GM18511 (cell line): Measurements from ENCODE around the gene ACTN4.

ENCODE experiments used
- ATAC-seq: cut with Tn5 transposase; IDR thresholded peaks from one replicate; pipeline ENCODE4 v1.9.1; 2021; ENCODE audit warnings: mild to moderate bottlenecking, moderate library complexity; ENCODE audit not compliant: unreplicated experiment

Gene ACTN4

DNA sequence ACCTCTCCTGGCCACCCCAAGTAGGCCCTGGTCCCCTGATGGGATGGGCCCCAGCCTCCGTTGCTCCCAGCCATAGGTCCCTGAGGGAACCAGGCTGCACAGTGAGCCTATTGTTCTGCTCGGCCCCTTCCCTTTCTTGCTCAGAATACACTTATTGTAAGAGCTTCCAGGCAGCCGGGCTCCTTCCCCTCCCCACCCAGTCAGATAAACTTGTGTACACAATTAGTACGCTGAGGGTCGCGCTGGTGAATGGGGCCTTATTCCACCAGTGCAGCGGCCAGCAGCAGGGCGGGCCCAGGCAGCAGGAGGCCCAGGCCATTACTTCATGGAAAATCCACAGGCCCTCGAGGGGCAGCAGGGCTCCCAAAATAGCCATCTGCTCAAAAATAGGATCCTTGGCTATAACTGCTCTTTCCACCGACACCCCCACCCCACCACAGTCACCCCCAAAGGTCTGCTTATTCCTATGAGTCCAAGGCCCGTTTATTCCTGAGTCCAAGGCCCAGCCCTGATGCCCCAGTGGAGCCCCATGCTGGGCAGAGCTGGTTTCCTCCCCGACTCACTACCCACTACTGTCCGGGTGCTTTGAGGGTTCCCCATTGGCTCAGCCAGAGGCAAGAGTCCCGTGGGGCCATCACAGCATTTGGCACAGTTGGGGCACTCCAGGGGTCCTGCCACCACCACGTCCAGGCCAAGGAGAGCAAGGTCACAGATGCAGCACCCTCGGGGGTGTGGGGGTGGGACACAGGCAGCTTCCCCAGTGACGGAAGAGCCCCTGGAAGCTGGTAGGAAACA lies 74.7 kb downstream of the ACTN4 start:
- no peak for ATAC-seq

DNA sequence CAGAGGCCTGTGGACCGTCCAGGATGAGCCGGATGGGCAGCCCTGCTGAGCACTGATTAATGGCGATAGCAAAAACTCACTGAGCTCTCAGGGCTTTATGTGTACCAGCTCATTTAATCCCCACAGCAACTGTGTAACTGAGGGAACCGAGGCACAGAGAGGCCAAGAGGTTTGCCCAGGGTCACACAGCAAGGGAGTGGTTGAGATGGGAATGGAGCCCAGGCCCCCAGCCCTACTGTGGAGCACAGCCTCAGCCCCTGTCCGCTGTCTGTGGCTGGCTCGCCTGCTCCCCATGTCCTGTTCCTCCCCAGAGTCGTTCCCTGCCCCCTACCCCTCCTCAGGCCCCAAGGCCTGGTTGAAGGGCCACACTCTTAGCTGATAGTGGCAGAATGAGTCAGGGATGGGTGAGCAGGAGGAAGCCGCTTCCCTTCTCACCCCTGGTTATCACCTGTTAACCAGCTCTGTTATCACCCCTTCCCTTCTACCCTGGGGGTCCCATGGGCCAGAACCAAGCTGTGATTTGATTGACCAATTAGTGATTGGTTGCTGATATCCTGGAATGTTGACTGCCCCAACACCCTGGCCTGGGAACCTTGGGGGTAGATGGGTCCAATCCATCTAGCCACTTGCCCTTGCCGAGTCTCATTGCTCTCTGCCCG lies 75.6 kb downstream of the ACTN4 start:
- ATAC-seq = no peak

DNA sequence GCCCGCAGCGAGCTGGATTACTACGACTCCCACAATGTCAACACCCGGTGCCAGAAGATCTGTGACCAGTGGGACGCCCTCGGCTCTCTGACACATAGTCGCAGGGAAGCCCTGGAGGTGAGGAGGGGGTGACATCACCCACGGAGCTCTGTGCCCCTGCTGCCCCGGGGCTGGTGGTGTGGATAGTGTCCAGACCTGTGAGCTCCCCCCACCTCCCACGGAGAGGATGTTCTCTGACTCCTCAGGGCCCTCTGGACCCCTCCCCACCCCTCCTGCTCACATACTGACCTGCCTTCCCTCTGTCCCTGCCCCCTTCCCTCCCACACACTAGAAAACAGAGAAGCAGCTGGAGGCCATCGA lies 76.1 kb downstream of the ACTN4 start:
- ATAC-seq = no peak

DNA sequence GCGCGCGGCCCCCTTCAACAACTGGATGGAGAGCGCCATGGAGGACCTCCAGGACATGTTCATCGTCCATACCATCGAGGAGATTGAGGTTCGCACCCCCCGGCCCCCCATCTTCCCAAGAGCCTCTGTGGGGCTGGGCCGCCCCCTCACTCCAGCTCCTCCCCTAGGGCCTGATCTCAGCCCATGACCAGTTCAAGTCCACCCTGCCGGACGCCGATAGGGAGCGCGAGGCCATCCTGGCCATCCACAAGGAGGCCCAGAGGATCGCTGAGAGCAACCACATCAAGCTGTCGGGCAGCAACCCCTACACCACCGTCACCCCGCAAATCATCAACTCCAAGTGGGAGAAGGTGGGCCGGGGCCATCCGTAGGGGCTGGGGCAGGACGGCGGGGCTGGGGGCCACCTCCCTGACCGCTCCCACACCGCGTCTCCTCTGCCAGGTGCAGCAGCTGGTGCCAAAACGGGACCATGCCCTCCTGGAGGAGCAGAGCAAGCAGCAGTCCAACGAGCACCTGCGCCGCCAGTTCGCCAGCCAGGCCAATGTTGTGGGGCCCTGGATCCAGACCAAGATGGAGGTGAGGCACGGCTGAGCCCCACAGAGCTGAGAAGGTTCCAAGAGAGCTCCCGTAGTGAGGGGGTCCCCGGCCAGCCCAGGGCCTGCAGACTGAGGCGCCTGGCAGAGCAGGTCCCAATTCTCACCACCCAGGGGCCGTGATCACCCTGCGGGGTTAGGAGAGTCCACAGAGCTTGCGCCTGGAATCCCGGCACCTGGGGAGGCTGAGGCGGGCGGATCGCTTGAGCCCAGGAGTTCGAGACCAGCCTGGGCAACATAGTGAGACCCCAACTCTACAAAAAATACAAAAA lies 76.8 kb downstream of the ACTN4 start:
- ATAC-seq = no peak

DNA sequence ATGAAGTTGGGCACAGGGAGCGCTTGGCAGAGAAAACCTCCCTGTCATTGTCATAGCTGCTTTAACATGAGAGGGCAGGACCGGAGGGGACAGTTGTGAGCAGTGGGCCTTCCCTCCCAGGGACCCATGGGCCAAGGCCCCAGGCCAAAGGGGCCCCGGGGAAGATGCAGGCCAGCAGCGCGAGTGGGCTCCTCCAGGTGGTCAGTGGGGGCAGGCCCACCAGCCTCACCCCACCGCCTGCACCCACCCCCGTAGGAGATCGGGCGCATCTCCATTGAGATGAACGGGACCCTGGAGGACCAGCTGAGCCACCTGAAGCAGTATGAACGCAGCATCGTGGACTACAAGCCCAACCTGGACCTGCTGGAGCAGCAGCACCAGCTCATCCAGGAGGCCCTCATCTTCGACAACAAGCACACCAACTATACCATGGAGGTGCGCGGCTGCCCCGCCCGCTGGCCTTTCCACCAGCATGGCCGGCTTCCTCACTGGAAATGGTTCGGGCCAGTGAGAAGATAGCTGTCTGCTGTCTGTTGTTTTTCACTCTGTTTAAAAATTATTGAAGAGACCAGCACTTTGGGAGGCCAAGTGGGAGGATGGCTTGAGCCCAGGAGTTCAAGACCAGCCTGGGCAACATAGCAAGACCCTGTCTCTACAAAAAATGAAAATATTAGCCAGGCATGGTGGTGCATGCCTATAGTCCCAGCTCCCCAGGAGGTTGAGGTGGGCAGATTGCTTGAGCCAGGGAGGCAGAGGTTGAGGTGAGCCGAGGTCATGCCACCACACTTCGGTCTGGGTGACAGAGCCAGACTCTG lies 78.2 kb downstream of the ACTN4 start:
- no peak for ATAC-seq

DNA sequence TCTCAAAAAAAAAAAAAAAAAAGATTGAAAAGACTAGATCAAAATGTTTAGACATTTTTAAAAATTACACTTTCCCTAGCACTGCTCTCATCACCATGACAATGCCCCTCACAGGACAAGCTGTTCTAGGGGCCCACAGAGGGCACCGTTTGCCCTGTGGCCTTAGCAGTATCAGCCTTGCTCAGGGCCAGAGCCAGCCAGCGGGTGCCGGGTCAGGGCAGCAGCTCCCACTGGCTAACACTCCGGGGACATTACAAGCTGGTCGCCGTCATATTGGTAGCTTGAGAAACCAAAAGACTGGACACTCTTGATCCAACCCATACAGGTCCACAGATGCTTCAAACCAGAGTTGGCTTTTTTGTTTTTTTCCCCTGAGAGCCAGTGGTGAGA lies 78.8 kb downstream of the ACTN4 start:
- ATAC-seq = no peak

DNA sequence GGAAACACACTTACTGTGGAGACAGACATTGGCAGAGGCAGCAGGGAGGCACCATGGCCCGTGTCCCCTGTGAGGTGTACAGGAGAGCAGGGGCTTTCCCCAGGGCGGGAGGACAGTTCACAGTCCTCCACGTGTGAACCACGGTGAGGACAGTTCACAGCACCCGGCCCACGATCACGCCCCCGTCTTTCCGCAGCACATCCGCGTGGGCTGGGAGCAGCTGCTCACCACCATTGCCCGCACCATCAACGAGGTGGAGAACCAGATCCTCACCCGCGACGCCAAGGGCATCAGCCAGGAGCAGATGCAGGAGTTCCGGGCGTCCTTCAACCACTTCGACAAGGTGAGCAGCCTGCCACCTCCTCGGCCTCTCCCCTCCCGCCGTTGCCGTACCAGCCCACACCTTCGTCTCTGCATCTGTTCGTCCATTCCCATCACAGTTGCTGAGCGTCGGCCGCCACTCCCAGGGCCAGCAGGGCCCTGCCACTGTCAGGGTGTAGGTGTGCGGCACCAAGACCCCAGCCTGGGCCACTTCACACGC lies 79.4 kb downstream of the ACTN4 start:
- no peak for ATAC-seq

DNA sequence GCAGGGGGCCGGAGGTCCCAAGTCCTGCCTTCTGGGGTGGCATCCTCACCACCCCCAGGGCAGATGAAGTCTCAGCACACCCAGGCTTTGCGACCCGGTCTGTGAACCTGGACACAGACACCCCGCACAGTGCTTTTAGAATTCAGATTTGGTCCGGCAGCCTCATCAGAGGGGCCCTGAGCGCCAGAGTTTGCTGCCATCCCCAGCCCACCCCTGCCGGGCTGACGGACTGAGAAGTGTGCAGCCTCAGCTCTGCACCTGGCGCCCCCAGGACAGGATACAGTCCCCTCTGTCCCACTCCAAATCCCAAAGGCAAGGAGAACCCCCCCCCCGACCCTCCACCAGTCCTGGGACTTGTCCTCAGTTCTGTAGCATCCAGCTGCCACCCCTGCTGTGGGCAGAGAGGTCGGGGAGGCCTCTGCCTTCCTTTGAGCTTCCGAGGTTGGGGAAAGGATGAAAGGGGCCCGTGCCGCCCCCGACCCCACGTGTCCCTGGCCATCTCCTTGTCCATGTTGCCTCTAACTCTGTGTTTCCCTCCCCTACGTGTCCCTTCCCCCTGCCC lies 79.9 kb downstream of the ACTN4 start:
- ATAC-seq = no peak

DNA sequence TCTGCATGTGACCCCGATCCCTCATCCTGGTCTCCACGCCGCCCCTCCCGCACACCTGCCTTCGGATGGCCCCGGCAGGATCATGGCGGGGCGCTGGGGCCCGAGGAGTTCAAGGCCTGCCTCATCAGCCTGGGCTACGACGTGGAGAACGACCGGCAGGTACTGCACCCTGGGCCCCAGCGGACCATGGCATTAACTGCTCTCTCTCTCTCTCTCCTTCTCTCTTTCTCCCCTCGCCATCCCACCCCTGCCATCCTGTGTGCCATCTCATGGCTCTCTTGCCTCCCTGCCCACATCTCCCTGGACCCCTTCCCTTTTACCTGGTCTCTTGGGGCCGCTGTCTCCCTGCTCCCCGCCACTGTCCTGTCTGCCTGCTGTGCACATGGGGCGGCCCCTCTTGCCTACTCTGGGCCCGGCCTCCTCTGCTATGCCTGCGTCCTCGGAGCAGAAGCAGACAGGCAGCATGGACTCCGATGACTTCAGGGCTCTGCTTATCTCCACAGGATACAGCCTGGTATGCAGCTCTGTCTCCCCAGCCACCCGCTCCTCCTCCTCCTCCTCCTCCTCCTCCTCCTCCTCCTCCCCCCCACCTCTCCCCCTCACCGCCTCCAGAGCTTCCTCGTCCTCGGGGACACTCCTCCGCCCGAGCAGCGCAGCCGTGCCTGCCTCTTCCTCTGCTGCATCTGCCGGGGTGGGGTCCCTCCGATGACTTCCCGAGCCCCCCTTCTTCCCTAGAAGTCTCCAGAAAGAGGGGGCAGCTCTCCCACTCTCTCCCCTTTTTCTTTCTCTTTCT lies 80.6 kb downstream of the ACTN4 start:
- ATAC-seq = no peak

DNA sequence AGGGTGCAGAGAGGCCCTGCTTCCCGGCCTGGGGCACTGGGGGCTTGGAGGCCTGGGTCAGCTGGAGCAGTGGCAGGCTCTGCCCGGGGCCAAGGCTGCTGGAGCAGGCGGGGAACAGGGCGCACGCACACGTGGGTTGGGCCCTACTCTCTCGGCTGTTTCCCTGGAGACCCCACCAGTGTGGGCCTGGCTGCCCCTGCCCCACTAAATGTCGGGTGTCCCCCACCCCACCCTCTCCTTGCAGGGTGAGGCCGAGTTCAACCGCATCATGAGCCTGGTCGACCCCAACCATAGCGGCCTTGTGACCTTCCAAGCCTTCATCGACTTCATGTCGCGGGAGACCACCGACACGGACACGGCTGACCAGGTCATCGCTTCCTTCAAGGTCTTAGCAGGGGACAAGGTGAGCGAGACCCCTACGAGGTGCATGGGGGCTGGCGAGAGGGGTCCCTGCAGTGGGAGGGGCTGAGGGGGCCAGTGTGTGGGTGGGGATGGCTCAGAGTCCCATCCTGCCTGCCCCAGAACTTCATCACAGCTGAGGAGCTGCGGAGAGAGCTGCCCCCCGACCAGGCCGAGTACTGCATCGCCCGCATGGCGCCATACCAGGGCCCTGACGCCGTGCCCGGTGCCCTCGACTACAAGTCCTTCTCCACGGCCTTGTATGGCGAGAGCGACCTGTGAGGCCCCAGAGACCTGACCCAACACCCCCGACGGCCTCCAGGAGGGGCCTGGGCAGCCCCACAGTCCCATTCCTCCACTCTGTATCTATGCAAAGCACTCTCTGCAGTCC lies 81.5 kb downstream of the ACTN4 start:
- no peak for ATAC-seq

DNA sequence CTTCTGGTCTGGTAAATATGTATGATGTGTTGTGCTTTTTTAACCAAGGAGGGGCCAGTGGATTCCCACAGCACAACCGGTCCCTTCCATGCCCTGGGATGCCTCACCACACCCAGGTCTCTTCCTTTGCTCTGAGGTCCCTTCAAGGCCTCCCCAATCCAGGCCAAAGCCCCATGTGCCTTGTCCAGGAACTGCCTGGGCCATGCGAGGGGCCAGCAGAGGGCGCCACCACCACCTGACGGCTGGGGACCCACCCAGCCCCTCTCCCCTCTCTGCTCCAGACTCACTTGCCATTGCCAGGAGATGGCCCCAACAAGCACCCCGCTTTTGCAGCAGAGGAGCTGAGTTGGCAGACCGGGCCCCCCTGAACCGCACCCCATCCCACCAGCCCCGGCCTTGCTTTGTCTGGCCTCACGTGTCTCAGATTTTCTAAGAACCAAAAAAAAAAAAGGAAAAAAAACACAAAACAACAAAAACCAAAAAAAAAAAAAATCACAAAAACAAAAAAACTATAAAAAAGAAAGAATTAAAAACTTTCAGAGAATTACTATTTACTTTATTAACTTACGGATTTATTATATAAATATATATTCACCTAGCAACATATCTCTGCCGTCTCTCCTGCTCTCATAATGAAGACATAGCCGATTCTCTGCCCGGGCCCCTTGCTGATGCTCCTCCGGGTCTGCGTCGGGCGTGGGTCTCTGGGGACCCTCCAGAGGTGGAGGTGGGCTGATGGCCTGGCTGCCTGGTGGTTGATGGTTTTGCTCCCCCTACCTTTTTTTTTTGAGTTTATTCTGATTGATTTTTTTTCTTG lies 82.4 kb downstream of the ACTN4 start:
- peak; percentile 46 for ATAC-seq

DNA sequence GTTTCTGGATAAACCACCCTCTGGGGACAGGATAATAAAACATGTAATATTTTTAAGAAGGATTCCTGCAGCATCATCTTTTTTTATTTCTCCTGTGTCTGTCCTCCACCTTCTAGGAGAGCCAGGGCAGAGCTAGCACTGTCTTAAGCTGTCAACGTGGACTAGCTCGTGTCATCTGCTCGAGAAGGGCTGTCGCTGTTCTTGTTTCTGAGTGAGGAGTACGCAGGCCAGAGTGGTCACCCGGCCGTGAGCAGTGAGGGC lies 83.0 kb downstream of the ACTN4 start:
- no peak for ATAC-seq

DNA sequence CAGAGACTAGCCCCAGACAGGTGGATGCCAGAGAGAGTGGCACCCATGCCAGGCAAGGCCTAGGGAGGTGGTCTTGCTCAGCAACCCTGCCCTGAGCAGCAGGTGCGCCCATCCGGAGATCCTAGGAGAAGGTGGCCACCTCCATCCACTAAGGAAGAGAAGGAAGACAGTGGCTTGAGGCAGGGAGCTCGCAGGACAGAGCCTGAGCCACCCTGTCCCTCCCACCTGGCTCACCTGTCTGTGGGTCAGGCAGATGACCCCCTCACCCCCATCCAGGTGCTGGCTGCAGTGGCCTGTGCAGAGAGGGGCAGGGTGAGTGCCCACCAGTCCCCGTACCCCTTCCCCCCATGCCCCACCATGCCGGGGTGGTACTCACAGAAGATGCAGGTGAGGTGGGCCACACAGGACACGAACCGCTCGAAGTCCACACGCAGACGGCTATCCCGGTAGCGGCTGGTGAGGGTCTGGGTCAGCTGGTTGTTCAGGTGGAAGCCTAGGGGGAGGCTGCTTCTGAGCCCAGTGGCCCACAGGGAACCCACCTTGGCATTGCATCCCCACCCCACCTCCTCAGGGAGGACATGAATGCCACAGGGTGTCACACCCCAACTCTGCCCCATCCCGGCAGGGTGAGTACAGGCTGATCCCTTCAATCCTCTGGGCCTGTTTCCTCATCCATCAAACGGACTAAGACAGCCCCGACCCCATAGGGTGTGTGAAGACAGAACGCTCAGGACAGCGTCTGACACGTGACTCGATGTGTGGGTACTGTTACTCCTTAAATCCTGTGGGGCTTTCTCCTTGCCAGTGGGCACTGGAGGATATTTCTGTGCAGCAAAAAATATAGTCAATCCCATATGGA lies 83.5 kb downstream of the ACTN4 start:
- ATAC-seq = no peak

DNA sequence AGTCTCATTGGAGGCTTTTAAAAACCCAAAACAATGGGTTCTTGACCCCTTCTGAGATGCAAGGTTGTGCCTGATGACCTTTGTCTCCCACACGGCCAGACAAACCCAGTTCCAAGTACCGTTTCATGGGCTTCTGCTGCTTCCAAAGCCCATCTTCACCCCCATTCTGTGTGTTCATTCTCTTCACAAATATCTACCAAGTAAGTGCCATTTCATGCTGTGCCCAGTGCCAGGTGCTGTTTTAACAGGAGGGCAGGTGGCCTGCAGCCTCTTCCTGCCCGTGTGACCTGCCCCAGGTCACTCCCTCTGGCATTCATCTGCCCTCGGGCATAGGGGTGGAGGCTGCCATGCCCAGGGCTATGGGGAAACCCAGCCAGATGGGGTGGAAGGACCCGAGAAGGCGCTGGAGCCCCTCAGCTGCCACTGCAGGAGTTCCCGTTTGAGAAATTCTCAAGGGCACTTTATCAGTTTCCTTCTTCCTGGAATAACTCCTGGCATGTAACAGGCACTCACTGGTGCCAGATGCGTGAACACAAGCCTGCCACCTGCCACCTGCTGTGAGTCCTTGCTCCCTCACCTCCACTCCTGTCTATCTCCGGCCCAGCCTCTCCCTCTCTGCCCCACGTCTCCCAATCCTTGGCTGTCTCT lies 84.3 kb downstream of the ACTN4 start:
- ATAC-seq = no peak

DNA sequence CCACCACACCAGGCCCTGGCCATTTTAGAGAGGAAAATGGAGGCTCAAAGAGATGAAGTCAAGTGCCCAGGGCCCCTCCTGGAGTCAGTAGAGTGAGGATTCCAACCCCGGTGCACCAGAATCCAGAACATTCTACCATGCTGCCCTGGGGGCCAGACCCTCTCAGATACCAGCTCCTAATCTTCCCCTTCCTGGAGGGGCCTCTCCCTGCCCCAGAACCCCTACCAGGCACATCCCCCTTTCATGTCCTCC lies 85.7 kb downstream of the ACTN4 start:
- ATAC-seq = no peak

DNA sequence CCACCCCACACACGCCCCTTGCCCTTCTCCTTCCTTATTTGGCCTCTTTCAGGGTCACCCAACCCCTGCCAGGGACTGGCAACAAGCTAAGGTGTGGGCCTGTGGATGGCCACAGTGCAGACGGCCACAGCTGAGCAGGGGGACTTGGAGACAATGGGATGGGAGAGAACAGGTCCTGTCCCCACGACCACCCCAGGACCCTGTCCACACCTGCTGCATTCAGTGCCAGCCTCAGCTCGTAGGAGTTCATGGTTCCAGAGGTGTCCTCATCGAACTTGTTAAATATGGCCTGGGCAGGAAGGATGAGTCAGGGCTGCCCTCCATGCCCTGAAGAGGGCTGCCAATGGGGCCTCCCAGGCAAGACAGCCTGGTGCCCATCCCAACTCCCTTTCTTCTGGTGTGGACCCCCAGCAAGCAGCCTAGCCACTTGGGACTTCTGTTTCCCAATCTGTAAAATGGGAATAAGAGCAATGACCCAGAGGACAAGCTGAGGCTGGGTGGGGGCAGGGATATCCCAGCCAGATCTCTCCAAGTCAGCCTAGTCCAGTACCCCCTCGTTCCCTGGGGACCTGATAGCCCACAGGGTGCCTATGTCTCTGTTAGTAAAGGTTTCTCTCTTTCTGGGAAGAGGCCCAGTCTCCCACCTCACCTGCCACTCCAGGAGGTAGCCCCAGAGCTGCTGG lies 86.2 kb downstream of the ACTN4 start:
- ATAC-seq = no peak

DNA sequence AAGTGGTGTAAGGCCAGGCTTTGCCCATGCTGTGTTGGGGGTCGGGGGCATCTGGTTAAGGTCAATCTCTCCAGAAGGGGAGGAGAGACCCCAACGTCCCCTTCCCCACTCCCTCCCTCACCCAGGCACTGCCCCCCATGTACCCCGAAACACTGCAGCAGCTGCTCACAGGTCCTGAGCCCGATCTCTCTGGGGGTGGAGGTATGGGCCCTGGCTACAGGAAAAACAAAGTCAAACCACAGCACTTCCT lies 86.7 kb downstream of the ACTN4 start:
- peak; percentile 49 for ATAC-seq
